Endothelial cell of umbilical vein (primary cell): ENCODE measurements around the gene CES4A.

Experiments
- EZH2 ChIP-seq: IDR thresholded peaks from 2 replicates; pipeline ENCODE4 v1.6.1; 2012; ENCODE audit warnings: borderline replicate concordance, low read depth, mild to moderate bottlenecking, moderate library complexity, low read length, inconsistent platforms; ENCODE audit not compliant: severe bottlenecking
- JUN ChIP-seq: IDR thresholded peaks from 2 replicates; pipeline ENCODE4 v1.6.1; 2011; ENCODE audit warnings: borderline replicate concordance, low read depth; ENCODE audit not compliant: insufficient read length, insufficient read depth
- POLR2A ChIP-seq: IDR thresholded peaks from 2 replicates; pipeline ENCODE4 v1.6.1; 2012; ENCODE audit warnings: low read depth, mild to moderate bottlenecking, control low read depth, low read length
- TF ChIP-seq, protein P1 (sequence below), 2 donors: IDR thresholded peaks; 1 replicate in 1 of 2; 2 replicates in 1 of 2; pipeline ENCODE4 v1.5.1; 2011; ENCODE audit warnings: low read length in 2 of 2, mild to moderate bottlenecking in 2 of 2, moderate library complexity in 2 of 2, control low read depth in 1 of 2, inconsistent platforms in 1 of 2, low read depth in 1 of 2; ENCODE audit not compliant: insufficient read depth in 1 of 2; ENCODE audit errors: extremely low read depth in 1 of 2

DNA sequence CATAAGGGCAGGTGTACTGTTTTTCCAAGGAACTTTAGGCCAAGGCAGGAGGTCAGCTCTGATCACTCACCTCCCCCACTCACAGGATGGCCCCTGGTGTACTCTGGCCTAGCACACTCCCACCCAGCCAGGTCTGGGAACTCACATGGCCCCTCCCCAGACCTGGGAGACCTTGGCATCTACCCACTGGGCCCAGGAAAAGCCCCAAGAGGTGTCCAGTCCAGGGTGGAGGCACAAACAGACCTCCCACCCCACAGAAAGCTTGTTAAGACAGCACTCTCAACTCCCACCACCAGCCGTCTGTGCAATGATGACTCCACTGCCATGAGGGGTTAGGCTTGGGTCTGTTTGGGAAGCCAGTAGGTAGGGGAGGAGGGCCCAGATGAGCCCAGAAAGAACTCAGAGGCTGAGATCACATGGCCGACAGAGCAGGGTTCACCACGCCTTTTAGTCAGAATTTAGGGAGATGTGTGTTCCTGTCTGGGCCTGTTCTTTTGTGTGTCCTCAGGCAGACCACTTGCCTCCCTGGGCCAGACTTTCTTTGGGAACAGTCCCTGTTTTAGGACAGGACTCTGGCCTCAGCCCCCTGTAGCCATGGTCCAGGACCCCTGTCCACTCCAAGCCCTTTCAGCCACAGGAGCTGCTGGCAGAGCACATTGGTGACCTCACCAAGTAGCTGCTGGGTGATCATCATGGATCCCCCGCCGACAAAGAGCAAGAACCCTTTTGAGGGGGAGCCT is 28.5 kb downstream of the CES4A start:
- TF ChIP-seq, protein P1, sequence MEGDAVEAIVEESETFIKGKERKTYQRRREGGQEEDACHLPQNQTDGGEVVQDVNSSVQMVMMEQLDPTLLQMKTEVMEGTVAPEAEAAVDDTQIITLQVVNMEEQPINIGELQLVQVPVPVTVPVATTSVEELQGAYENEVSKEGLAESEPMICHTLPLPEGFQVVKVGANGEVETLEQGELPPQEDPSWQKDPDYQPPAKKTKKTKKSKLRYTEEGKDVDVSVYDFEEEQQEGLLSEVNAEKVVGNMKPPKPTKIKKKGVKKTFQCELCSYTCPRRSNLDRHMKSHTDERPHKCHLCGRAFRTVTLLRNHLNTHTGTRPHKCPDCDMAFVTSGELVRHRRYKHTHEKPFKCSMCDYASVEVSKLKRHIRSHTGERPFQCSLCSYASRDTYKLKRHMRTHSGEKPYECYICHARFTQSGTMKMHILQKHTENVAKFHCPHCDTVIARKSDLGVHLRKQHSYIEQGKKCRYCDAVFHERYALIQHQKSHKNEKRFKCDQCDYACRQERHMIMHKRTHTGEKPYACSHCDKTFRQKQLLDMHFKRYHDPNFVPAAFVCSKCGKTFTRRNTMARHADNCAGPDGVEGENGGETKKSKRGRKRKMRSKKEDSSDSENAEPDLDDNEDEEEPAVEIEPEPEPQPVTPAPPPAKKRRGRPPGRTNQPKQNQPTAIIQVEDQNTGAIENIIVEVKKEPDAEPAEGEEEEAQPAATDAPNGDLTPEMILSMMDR (IDR thresholded peaks at IDR 0.05; ENCODE audit: extremely low read depth in 1 of 2, insufficient read depth in 1 of 2, low read depth in 1 of 2, low read length in 2 of 2) = no peak
- TF ChIP-seq JUN = no peak
- no peak for TF ChIP-seq EZH2
- no peak for TF ChIP-seq POLR2A
